KMS-11 (cell line): ENCODE measurements around the gene FEM1B.

Experiments used
- H2AFZ ChIP-seq: fragments of 200-600 bp; sonication (generic); 2 replicates; pipeline ENCODE4 v1.6.1; 2016; ENCODE audit warnings: antibody characterized with exemption, mixed run types, low read depth
- H3K27ac ChIP-seq: fragments of 200-600 bp; sonication (generic); 2 replicates; pipeline ENCODE4 v1.6.1; 2016; ENCODE audit warnings: mild to moderate bottlenecking, mixed run types
- H3K27me3 ChIP-seq: fragments of 200-600 bp; sonication (generic); 2 replicates; pipeline ENCODE4 v1.6.1; 2017; ENCODE audit warnings: mild to moderate bottlenecking, low read depth, mixed run types, moderate library complexity; ENCODE audit not compliant: insufficient read depth
- H3K36me3 ChIP-seq: fragments of 200-600 bp; sonication (generic); 2 replicates; pipeline ENCODE4 v1.6.1; 2017; ENCODE audit warnings: mild to moderate bottlenecking, mixed run types; ENCODE audit not compliant: insufficient read depth
- H3K4me1 ChIP-seq: fragments of 200-600 bp; sonication (generic); 2 replicates; pipeline ENCODE4 v1.6.1; 2016; ENCODE audit warnings: mild to moderate bottlenecking, low read depth, mixed run types; ENCODE audit not compliant: poor library complexity, severe bottlenecking
- H3K4me2 ChIP-seq: fragments of 200-600 bp; sonication (generic); 2 replicates; pipeline ENCODE4 v1.7.0; 2016; ENCODE audit warnings: mild to moderate bottlenecking, mixed run types
- H3K4me3 ChIP-seq: fragments of 200-600 bp; sonication (generic); IDR thresholded peaks from 2 replicates; pipeline ENCODE4 v1.6.1; 2017; ENCODE audit warnings: low read depth, low read length, mixed read lengths; ENCODE audit not compliant: insufficient read depth
- H3K79me2 ChIP-seq: fragments of 200-600 bp; sonication (generic); 2 replicates; pipeline ENCODE4 v1.6.1; 2016; ENCODE audit warnings: low read depth, mixed run types; ENCODE audit not compliant: insufficient read depth
- H3K9ac ChIP-seq: fragments of 200-600 bp; sonication (generic); 2 replicates; pipeline ENCODE4 v1.6.1; 2016; ENCODE audit warnings: mild to moderate bottlenecking, mixed run types
- H4K20me1 ChIP-seq: fragments of 200-600 bp; sonication (generic); 2 replicates; pipeline ENCODE4 v1.6.1; 2016; ENCODE audit warnings: mild to moderate bottlenecking, mixed run types; ENCODE audit not compliant: insufficient read depth
- CTCF ChIP-seq: fragments of 200-600 bp; sonication (generic); conservative IDR thresholded peaks from 2 replicates; pipeline ENCODE4 v1.6.1; 2017; ENCODE audit warnings: low read depth, mild to moderate bottlenecking, antibody characterized with exemption, low read length, moderate library complexity, mixed read lengths

The FEM1B gene

GRCh38 chr15:68328964-68329363 lies 51.4 kb downstream of the FEM1B start:
- no peaks in the 10 kb centered on the region for H3K4me1 ChIP-seq
- H2AFZ ChIP-seq, result no peak overlapping the region
- no peaks in the 10 kb centered on the region for H3K36me3 ChIP-seq
- no peaks in the 10 kb centered on the region; the same call in 1 of the 2 replicates for H3K27me3 ChIP-seq
- no peaks in the 10 kb centered on the region for H3K79me2 ChIP-seq
- H3K9ac ChIP-seq, result no peak overlapping the region
- no peak for TF ChIP-seq CTCF
- H4K20me1 ChIP-seq, result no peaks in the 10 kb centered on the region
- no peak overlapping the region for H3K4me2 ChIP-seq
- no peak overlapping the region for H3K27ac ChIP-seq
- H3K4me3 ChIP-seq, result no peak overlapping the region

- Histone ChIP-seq H3K9ac (no peak overlapping the region), H3K79me2 (no peaks in the 10 kb centered on the region), H2AFZ (no peak overlapping the region), H3K36me3 (no peaks in the 10 kb centered on the region), H3K4me3 (no peak overlapping the region), H3K27me3 (no peaks in the 10 kb centered on the region; the same call in 1 of the 2 replicates), H3K4me1 (no peaks in the 10 kb centered on the region), H3K4me2 (no peak overlapping the region), H3K27ac (no peak overlapping the region), H4K20me1 (no peaks in the 10 kb centered on the region)
- TF ChIP-seq CTCF, result no peak
Measured at GRCh38 chr15:68330416-68330815, 52.9 kb downstream of the FEM1B start.

- TF ChIP-seq CTCF, result no peak
- no peaks in the 10 kb centered on the region for H3K79me2 ChIP-seq
- no peak overlapping the region for H3K27ac ChIP-seq
- H3K4me2 ChIP-seq, result no peak overlapping the region
- H3K27me3 ChIP-seq, result no peaks in the 10 kb centered on the region; the same call in 1 of the 2 replicates
- H3K4me3 ChIP-seq, result no peak overlapping the region
- no peak overlapping the region for H3K9ac ChIP-seq
- no peaks in the 10 kb centered on the region for H4K20me1 ChIP-seq
- H2AFZ ChIP-seq, result no peak overlapping the region
- no peaks in the 10 kb centered on the region for H3K36me3 ChIP-seq
- no peaks in the 10 kb centered on the region for H3K4me1 ChIP-seq
Measured at GRCh38 chr15:68330901-68331300, 53.4 kb downstream of the FEM1B start.

- Histone ChIP-seq H3K4me1 (no peaks in the 10 kb centered on the region), H2AFZ (no peak overlapping the region), H3K36me3 (no peaks in the 10 kb centered on the region), H3K27me3 (no peaks in the 10 kb centered on the region; the same call in 1 of the 2 replicates), H3K4me3 (no peak overlapping the region), H3K27ac (no peak overlapping the region), H3K79me2 (no peaks in the 10 kb centered on the region), H3K9ac (no peak overlapping the region), H4K20me1 (no peaks in the 10 kb centered on the region), H3K4me2 (no peak overlapping the region)
- no peak for TF ChIP-seq CTCF
Measured at GRCh38 chr15:68332266-68332665, 54.7 kb downstream of the FEM1B start.
